GM12878 (cell line): ENCODE data around the gene TMEM35A. TPM values are rescaled to one million over a fixed set of nuclear protein-coding genes. Genes with fewer than 3 reads are reported as not detected.
A peak's percentile ranks its signal among the peaks of the same experiment; 100 is the strongest.

ENCODE experiments used
- ATAC-seq: fragments of 200-7000 bp; cut with Tn5 transposase; 3 replicates; pipeline ENCODE4 v1.9.1; 2020; ENCODE audit warnings: mild to moderate bottlenecking, moderate library complexity
- BruUV-seq: library from RNA; stranded (reverse); fragments of 400-500 nt; replicated peaks from 2 replicates; lab custom pipeline; 2021; lab: Mats Ljungman, UMichigan
- CTCF ChIA-PET: fragments of 300-600 bp; sonication (Branson Sonifier 250); formaldehyde crosslinking; extraction: SDS; loops from one replicate; lab custom pipeline; 2021; ENCODE audit warnings: inconsistent platforms; lab: Yijun Ruan, JAX
- POLR2A ChIA-PET: fragments of 350-600 bp; formaldehyde crosslinking; extraction: SDS; loops from one replicate; lab custom pipeline; 2021; ENCODE audit warnings: inconsistent platforms; lab: Charles Lee
- RAD21 ChIA-PET: fragments of 300-600 bp; sonication (Branson Sonifier 250); formaldehyde crosslinking; loops from one replicate; lab custom pipeline; 2023; ENCODE audit warnings: antibody characterized with exemption; ENCODE audit not compliant: unreplicated experiment; lab: Charles Lee
- SMC1A ChIA-PET: fragments of 300-600 bp; sonication (Branson Sonifier 250); formaldehyde crosslinking; loops from one replicate; lab custom pipeline; 2023; ENCODE audit not compliant: unreplicated experiment, uncharacterized antibody; lab: Charles Lee
- DNase-seq: peaks from one replicate; pipeline ENCODE4 v3.0.0-alpha.2; 2011; ENCODE audit warnings: low read depth, low spot score
- FAIRE-seq: peaks from 3 replicates; lab custom pipeline; 2011; peaks lifted over from hg19 to GRCh38; lab: Jason Lieb, UNC
- H2AFZ ChIP-seq: 2 replicates; pipeline ENCODE4 v1.6.0; 2011; ENCODE audit warnings: low read depth, low read length, control low read depth; ENCODE audit not compliant: control insufficient read depth
- H3K27ac ChIP-seq: 2 replicates; pipeline ENCODE4 v1.5.1; 2011; ENCODE audit warnings: control low read depth; ENCODE audit not compliant: control insufficient read depth, insufficient read depth
- H3K27me3 ChIP-seq, 2 experiments: replicated peaks in 1 of 2; 2 replicates each; pipeline versions ENCODE4 v1.6.0 to v1.6.1; 2011; ENCODE audit warnings: low read length in 1 of 2; ENCODE audit not compliant: control insufficient read depth in 2 of 2, insufficient read depth in 2 of 2
- H3K36me3 ChIP-seq, 2 experiments: 2 replicates each; pipeline ENCODE4 v1.5.1; 2011; ENCODE audit warnings: low read length in 1 of 2; ENCODE audit not compliant: control insufficient read depth in 2 of 2, insufficient read depth in 2 of 2
- H3K4me1 ChIP-seq: 2 replicates; pipeline ENCODE4 v1.6.1; 2011; ENCODE audit warnings: mild to moderate bottlenecking, low read length, moderate library complexity, mixed read lengths; ENCODE audit not compliant: control insufficient read depth, insufficient read depth
- H3K4me2 ChIP-seq: 2 replicates; pipeline ENCODE4 v1.6.0; 2011; ENCODE audit warnings: control low read depth; ENCODE audit not compliant: control insufficient read depth, insufficient read depth
- H3K4me3 ChIP-seq: fragments of 200-600 bp; sonication (generic); 2 replicates; pipeline ENCODE4 v1.5.1; 2016
- H3K79me2 ChIP-seq: 2 replicates; pipeline ENCODE4 v1.6.0; 2011; ENCODE audit warnings: low read length; ENCODE audit not compliant: control insufficient read depth, insufficient read depth
- H3K9ac ChIP-seq: 2 replicates; pipeline ENCODE4 v1.8.0; 2011; ENCODE audit warnings: low read length, control low read depth, mixed read lengths; ENCODE audit not compliant: control insufficient read depth, insufficient read depth
- H3K9me3 ChIP-seq: replicated peaks from 3 replicates; pipeline ENCODE4 v1.5.1; 2011; ENCODE audit warnings: mild to moderate bottlenecking, low read length; ENCODE audit not compliant: control insufficient read depth, insufficient read depth
- H4K20me1 ChIP-seq: 2 replicates; pipeline ENCODE4 v1.6.0; 2011; ENCODE audit not compliant: control insufficient read depth, insufficient read depth
- CBFB ChIP-seq: IDR thresholded peaks from 2 replicates; pipeline ENCODE4 v1.6.1; 2016; ENCODE audit warnings: antibody characterized with exemption, low read depth
- CREB1 ChIP-seq: IDR thresholded peaks from 2 replicates; pipeline ENCODE4 v1.6.1; 2012; ENCODE audit warnings: low read depth, mild to moderate bottlenecking, inconsistent platforms
- MTA3 ChIP-seq: IDR thresholded peaks from 2 replicates; pipeline ENCODE4 v1.6.1; 2012; ENCODE audit warnings: low read length, inconsistent platforms, borderline replicate concordance
- NFYA ChIP-seq: IDR thresholded peaks from 2 replicates; pipeline ENCODE4 v1.6.1; 2011; ENCODE audit warnings: low read depth, mild to moderate bottlenecking, low read length, improper control_type of control experiment, borderline replicate concordance
- NFYB ChIP-seq: IDR thresholded peaks from 2 replicates; pipeline ENCODE4 v1.6.1; 2011; ENCODE audit warnings: low read depth, mild to moderate bottlenecking, low read length, improper control_type of control experiment, moderate library complexity; ENCODE audit not compliant: insufficient read depth
- POLR2AphosphoS5 ChIP-seq: IDR thresholded peaks from 2 replicates; pipeline ENCODE4 v1.6.1; 2011; ENCODE audit warnings: mild to moderate bottlenecking, low read length, inconsistent platforms
- RAD51 ChIP-seq: fragments of 450-650 bp; IDR thresholded peaks from 2 replicates; pipeline ENCODE4 v1.6.1; 2016; ENCODE audit warnings: moderate library complexity, mild to moderate bottlenecking, inconsistent platforms
- RB1 ChIP-seq: fragments of 450-650 bp; formaldehyde crosslinking; IDR thresholded peaks from 2 replicates; pipeline ENCODE4 v1.6.1; 2017; ENCODE audit warnings: mild to moderate bottlenecking, borderline replicate concordance
- RELA ChIP-seq: fragments of 450-650 bp; IDR thresholded peaks from 2 replicates; pipeline ENCODE4 v1.8.0; 2014; ENCODE audit warnings: borderline replicate concordance; ENCODE audit not compliant: partially characterized antibody
- SREBF2 ChIP-seq: IDR thresholded peaks from 2 replicates; pipeline ENCODE4 v1.6.1; 2012; ENCODE audit warnings: mild to moderate bottlenecking, low read length
- TAF1 ChIP-seq: IDR thresholded peaks from 2 replicates; pipeline ENCODE4 v1.6.1; 2011; ENCODE audit warnings: mild to moderate bottlenecking, low read depth, low read length, borderline replicate concordance
- TCF3 ChIP-seq: IDR thresholded peaks from 2 replicates; pipeline ENCODE4 v1.6.1; 2012; ENCODE audit warnings: low read depth, mild to moderate bottlenecking, low read length, borderline replicate concordance; ENCODE audit not compliant: insufficient read depth
- WGBS: methylation state at CpG from one replicate; pipeline ENCODE4 v1.1.6; 2016; ENCODE audit warnings: low lambda C conversion rate; ENCODE audit not compliant: insufficient replicate concordance, insufficient coverage; ENCODE audit errors: missing lambda C conversion rate; 5-methylcytosine and 5-hydroxymethylcytosine counted together
- in situ Hi-C: fragments of 300-500 bp; cut with MboI; formaldehyde crosslinking; loops from 9 replicates; pipeline ENCODE4 v1.14.3; 2018; ENCODE audit warnings: mixed read lengths
- intact Hi-C: fragments of 100-400 bp; cut with micrococcal nuclease; formaldehyde crosslinking; loops from one replicate; pipeline ENCODE4 v1.14.2; 2022; ENCODE audit not compliant: unreplicated experiment
- polyA plus RNA-seq, 11 experiments: library from polyadenylated mRNA; depleted of rRNA in 4 of 11; unstranded in 6 of 11; stranded (reverse) in 5 of 11; fragments of >200 nt; fragmentation: Nextera tagmentation in 4 of 11; fragmentation: Illumina TruSeq in 1 of 11; extraction: Ambion mirVana in 4 of 11; extraction: Trizol in 1 of 11; gene quantifications; 1 replicate in 1 of 11; 2 replicates in 10 of 11; pipeline versions ENCODE4 v1.2.1 to v1.2.3, GENCODE V29; 2011 to 2016; ENCODE audit warnings: inconsistent platforms in 2 of 11, missing spikeins in 2 of 11, low read depth in 1 of 11
- total RNA-seq, 4 experiments: library from RNA; depleted of rRNA in 3 of 4; stranded (reverse); fragments of >200 nt in 3 of 4; fragmentation: Illumina TruSeq in 1 of 4; extraction: Trizol in 1 of 4; gene quantifications; 2 replicates each; pipeline versions ENCODE4 v1.2.1 to v1.2.3, GENCODE V29; 2013 to 2021
- TF ChIP-seq, protein P1 (sequence below): fragments of 450-650 bp; IDR thresholded peaks from 2 replicates; pipeline ENCODE4 v1.6.1; 2016; ENCODE audit warnings: mild to moderate bottlenecking, moderate library complexity, borderline replicate concordance
- TF ChIP-seq, protein P2 (sequence below): fragments of 450-650 bp; IDR thresholded peaks from 2 replicates; pipeline ENCODE4 v1.6.1; 2014; ENCODE audit warnings: mild to moderate bottlenecking
- TF ChIP-seq, protein P3 (sequence below): fragments of 450-650 bp; IDR thresholded peaks from 2 replicates; pipeline ENCODE4 v1.6.1; 2016; ENCODE audit warnings: mild to moderate bottlenecking

Gene TMEM35A
- total and polyA plus RNA-seq, 10 of the 15 experiments (the other 5 are each of a cell fraction or from before 2014, with no cell fraction given) = not detected

- H3K36me3 ChIP-seq = no peaks in the 10 kb centered on the region
- intact Hi-C loops (no loop called here), in situ Hi-C loops (no loop called here)
- ChIA-PET POLR2A (interaction anchor here (0.5 to 0.6 kb wide), 2 partner anchors 10 to 66 kb away, joined by 3 to 4 read pairs; no protein-coding TSS in a partner anchor), SMC1A (interaction anchor here (0.9 kb wide), 2 partner anchors 44 to 273 kb away, joined by 4 read pairs; no protein-coding TSS in a partner anchor), CTCF (no interaction called here), RAD21 (interaction anchor here (0.9 to 1.2 kb wide), 2 partner anchors 267 to 269 kb away, joined by 3 read pairs; no protein-coding TSS in a partner anchor)
- DNase-seq (peak; percentile 74), ATAC-seq (peak; percentile 100), FAIRE-seq (peak; percentile 73)
- peaks cover 14% of the 10 kb centered on the region for H3K79me2 ChIP-seq
- H3K4me1 ChIP-seq = no peaks in the 10 kb centered on the region; the same call in 1 of the 2 replicates
- H3K27me3 ChIP-seq = no peaks in the 10 kb centered on the region
- BruUV-seq = no TSS peak
- peak within 1 kb of the TSS; percentile 80 for H3K27ac ChIP-seq
- peak within 1 kb of the TSS; percentile 68 for H3K4me2 ChIP-seq
- peak within 1 kb of the TSS; percentile 69 for H3K9ac ChIP-seq
- H3K9me3 ChIP-seq = no peaks in the 10 kb centered on the region
- peak within 1 kb of the TSS; percentile 61 for H3K4me3 ChIP-seq
- WGBS = 37% methylated on average over 48 of the region's 48 CpGs
- H4K20me1 ChIP-seq = no peaks in the 10 kb centered on the region
- H2AFZ ChIP-seq = peak within 1 kb of the TSS; percentile 82
- TF ChIP-seq, protein P1, sequence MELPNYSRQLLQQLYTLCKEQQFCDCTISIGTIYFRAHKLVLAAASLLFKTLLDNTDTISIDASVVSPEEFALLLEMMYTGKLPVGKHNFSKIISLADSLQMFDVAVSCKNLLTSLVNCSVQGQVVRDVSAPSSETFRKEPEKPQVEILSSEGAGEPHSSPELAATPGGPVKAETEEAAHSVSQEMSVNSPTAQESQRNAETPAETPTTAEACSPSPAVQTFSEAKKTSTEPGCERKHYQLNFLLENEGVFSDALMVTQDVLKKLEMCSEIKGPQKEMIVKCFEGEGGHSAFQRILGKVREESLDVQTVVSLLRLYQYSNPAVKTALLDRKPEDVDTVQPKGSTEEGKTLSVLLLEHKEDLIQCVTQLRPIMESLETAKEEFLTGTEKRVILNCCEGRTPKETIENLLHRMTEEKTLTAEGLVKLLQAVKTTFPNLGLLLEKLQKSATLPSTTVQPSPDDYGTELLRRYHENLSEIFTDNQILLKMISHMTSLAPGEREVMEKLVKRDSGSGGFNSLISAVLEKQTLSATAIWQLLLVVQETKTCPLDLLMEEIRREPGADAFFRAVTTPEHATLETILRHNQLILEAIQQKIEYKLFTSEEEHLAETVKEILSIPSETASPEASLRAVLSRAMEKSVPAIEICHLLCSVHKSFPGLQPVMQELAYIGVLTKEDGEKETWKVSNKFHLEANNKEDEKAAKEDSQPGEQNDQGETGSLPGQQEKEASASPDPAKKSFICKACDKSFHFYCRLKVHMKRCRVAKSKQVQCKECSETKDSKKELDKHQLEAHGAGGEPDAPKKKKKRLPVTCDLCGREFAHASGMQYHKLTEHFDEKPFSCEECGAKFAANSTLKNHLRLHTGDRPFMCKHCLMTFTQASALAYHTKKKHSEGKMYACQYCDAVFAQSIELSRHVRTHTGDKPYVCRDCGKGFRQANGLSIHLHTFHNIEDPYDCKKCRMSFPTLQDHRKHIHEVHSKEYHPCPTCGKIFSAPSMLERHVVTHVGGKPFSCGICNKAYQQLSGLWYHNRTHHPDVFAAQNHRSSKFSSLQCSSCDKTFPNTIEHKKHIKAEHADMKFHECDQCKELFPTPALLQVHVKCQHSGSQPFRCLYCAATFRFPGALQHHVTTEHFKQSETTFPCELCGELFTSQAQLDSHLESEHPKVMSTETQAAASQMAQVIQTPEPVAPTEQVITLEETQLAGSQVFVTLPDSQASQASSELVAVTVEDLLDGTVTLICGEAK = no peak
- peak; percentile 52; the same call in 1 of the 2 replicates for TF ChIP-seq POLR2AphosphoS5
- peak; percentile 76; the same call in 1 of the 2 replicates for TF ChIP-seq TAF1
- peak; percentile 36; the same call in 1 of the 2 replicates for TF ChIP-seq SREBF2
- 0 out of 2 replicates have a peak, but pooled peaks have one; percentile 16 for TF ChIP-seq TCF3
- TF ChIP-seq, protein P2, sequence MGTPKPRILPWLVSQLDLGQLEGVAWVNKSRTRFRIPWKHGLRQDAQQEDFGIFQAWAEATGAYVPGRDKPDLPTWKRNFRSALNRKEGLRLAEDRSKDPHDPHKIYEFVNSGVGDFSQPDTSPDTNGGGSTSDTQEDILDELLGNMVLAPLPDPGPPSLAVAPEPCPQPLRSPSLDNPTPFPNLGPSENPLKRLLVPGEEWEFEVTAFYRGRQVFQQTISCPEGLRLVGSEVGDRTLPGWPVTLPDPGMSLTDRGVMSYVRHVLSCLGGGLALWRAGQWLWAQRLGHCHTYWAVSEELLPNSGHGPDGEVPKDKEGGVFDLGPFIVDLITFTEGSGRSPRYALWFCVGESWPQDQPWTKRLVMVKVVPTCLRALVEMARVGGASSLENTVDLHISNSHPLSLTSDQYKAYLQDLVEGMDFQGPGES = peak; percentile 35; the same call in 1 of the 2 replicates
- TF ChIP-seq RELA = no peak
- peak; percentile 69 for TF ChIP-seq RB1
- no peak for TF ChIP-seq MTA3
- no peak for TF ChIP-seq CBFB
- TF ChIP-seq, protein P3, sequence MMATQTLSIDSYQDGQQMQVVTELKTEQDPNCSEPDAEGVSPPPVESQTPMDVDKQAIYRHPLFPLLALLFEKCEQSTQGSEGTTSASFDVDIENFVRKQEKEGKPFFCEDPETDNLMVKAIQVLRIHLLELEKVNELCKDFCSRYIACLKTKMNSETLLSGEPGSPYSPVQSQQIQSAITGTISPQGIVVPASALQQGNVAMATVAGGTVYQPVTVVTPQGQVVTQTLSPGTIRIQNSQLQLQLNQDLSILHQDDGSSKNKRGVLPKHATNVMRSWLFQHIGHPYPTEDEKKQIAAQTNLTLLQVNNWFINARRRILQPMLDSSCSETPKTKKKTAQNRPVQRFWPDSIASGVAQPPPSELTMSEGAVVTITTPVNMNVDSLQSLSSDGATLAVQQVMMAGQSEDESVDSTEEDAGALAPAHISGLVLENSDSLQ = peak; percentile 61; the same call in 1 of the 2 replicates
- peak; percentile 86 for TF ChIP-seq CREB1
- TF ChIP-seq RAD51 = 0 out of 2 replicates have a peak, but pooled peaks have one; percentile 32
- TF ChIP-seq NFYB = peak; percentile 84
- TF ChIP-seq NFYA = no peak; the same call in 1 of the 2 replicates
Observed at GRCh38 chrX:101097546-101098453, 19.1 kb downstream of the TMEM35A start, which contains the start of gene CENPI. Gene CENPI, plus strand, starts transcription at chrX:101098204. Its CDS starts 2,867 bp downstream, at chrX:101101071.
